Fibroblast of skin of right quadriceps (primary cell): ENCODE results near the gene XPC.
"Not testable (repeated sequence)": the region's sequence is repeated elsewhere in the genome, so short reads cannot be mapped to it uniquely, and the experiment has no call there.

ENCODE experiments used
- DNase-seq: peaks from one replicate; pipeline ENCODE4 v3.0.0-alpha.2; 2013

XPC gene

GRCh38 chr3:14131134-14131533 is 47.3 kb downstream of the XPC start:
- no peak for DNase-seq

GRCh38 chr3:14130707-14131106 is 47.7 kb downstream of the XPC start:
- no peak for DNase-seq

- no peak for DNase-seq
Observed at GRCh38 chr3:14130230-14130629, 48.2 kb downstream of the XPC start.

GRCh38 chr3:14129296-14129695 is 49.1 kb downstream of the XPC start:
- DNase-seq, result no peak

- DNase-seq, result no peak
Observed at GRCh38 chr3:14128724-14129123, 49.7 kb downstream of the XPC start.

- no peak for DNase-seq
Observed at GRCh38 chr3:14127516-14128161, 50.8 kb downstream of the XPC start.

- no peak for DNase-seq
Observed at GRCh38 chr3:14126887-14127505, 51.4 kb downstream of the XPC start.

GRCh38 chr3:14126017-14126886 is 52.1 kb downstream of the XPC start:
- no peak for DNase-seq

- peak; percentile 96 for DNase-seq
Observed at GRCh38 chr3:14125193-14126016, 53.0 kb downstream of the XPC start.

GRCh38 chr3:14124615-14125192 is 53.7 kb downstream of the XPC start, which contains the start of the genes CHCHD4 and TMEM43:
Gene CHCHD4, minus strand, starts transcription at chr3:14124870. Its CDS starts 194 bp downstream, at chr3:14124676.
Gene TMEM43, plus strand, starts transcription at chr3:14125052. Its CDS starts 142 bp downstream, at chr3:14125194.
- peak; percentile 99 for DNase-seq

GRCh38 chr3:14124223-14124614 is 54.2 kb downstream of the XPC start:
- DNase-seq, result peak; percentile 31

- DNase-seq, result no peak
Observed at GRCh38 chr3:14123308-14124222, 54.8 kb downstream of the XPC start.

GRCh38 chr3:14122301-14122700 is 56.1 kb downstream of the XPC start:
- no peak for DNase-seq

- DNase-seq, result no peak
Observed at GRCh38 chr3:14121859-14122258, 56.5 kb downstream of the XPC start.

GRCh38 chr3:14120921-14121448 is 57.4 kb downstream of the XPC start:
- not testable (repeated sequence) for DNase-seq

- DNase-seq, result no peak
Observed at GRCh38 chr3:14120111-14120920, 58.1 kb downstream of the XPC start.

GRCh38 chr3:14119651-14120050 is 58.8 kb downstream of the XPC start:
- DNase-seq, result no peak

GRCh38 chr3:14118400-14119381 is 59.7 kb downstream of the XPC start:
- DNase-seq, result peak; percentile 40
